ENCODE data around the gene SHANK2.

The SHANK2 gene

GRCh38 chr11:71202598-71202944 is 49.8 kb downstream of the SHANK2 start:
- no peak overlapping the region for H3K4me3 ChIP-seq (ENCODE audit: control insufficient read depth, low read depth, low read length)
- DNase-seq (ENCODE audit: low read depth), result no peak
- no peak for TF ChIP-seq CTCF (conservative IDR thresholded peaks at IDR 0.05; ENCODE audit: control insufficient read depth, insufficient read depth, low read depth, low read length)
